Mesenteric fat pad (tissue), 1 donor: Measurements from ENCODE around the gene NHSL1. TPM values are rescaled to one million over a fixed set of nuclear protein-coding genes. Genes with fewer than 3 reads are reported as not detected.

Experiments
- DNase-seq: peaks from one replicate; pipeline ENCODE4 v3.0.0-alpha.2; 2020; ENCODE audit warnings: low spot score
- microRNA-seq: library from miRNA; unstranded; fragments of <30 nt; microRNA quantifications from one replicate; pipeline ENCODE4 v1.2.0, GENCODE V29; 2020; ENCODE audit warnings: borderline number of aligned reads
- total RNA-seq: library from RNA; stranded (reverse); fragmentation: NEBNext Ultra II Directional; extraction: Animal tissue kit (Norgen Biotek cat#: 25700); gene quantifications from one replicate; pipeline ENCODE4 v1.2.1, GENCODE V29; 2021
- donor health status: DM: yes; HTN: yes; CAD: no.

NHSL1 gene
- total RNA-seq, 1 donor from 2014 or later, result 11.9 TPM

DNA sequence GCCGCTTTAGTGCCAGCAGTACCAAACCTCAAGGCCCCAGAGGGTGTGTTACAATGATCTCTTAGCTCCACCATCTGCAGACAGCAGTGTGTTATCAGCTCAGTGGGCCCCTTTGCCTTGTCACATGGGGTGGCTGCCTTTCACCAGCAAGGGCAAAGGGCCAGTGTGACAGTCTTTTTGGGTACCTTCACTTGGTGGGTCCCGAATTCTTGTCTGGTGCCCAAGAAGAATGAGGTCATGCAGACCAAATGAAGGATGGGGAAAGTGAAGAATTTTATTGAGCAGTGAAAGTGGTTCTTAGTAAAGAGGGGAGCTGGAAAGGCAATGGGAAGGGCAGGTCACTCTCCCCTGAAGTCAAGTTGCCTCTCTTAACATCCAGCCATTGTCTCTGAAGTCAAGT, 124.5 kb downstream of the NHSL1 start:
- no peak for DNase-seq

GRCh38 chr6:138374230-138374629, 125.1 kb downstream of the NHSL1 start:
- DNase-seq, result no peak

DNA sequence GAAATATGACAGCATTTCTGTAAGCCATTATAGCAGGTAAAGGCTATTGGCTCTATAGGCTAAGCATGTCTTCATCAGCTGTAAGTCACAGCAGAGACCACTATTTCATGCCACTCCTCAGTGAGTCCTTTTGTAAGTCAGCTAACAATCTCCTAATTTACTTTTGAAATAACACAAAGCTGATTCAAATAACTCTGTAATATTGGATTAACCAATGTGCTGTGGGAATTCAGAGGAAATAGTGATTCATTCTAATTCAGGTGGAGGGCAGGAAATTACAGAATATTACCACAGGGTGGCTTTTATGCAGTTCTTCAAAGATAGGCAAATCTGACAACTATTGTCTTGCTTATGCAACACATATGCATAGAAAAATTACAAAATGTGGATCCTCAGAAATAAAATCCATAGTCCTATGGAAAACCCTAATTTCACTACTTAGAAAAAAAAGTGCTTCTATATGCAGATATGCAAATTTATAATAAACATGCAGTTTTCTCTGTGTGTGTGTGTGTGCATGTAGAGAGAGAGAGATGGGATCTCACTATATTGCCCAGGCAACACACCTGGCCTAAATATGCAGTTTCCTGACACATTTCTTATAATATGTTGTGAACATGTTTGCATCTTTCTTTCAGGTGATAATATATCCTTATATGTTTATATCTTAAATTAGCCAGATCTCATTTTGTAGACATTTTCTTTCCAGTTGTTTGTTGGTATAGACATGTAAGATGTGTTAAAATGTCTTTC, 126.4 kb downstream of the NHSL1 start:
- DNase-seq, result no peak

Small RNA genes within 50 kb of the gene (microRNA-seq; reads per million reads assigned to microRNA genes)
- gene MIR3145, result not detected

Other genes with a start within 250 kb of the NHSL1 start
- gene SMIM28, start 121.6 kb downstream of the NHSL1 start, total RNA-seq, result not detected
- 378 TPM for gene HEBP2, start 95.3 kb downstream of the NHSL1 start, total RNA-seq